Ascending aorta (tissue), 2 donors: ENCODE data around the gene CCND1. TPM values are rescaled to one million over a fixed set of nuclear protein-coding genes. Genes with fewer than 3 reads are reported as not detected.

ENCODE experiments used
- DNase-seq, 2 donors: peaks; one replicate each; pipeline ENCODE4 v3.0.0-alpha.2; 2019; ENCODE audit warnings: low spot score in 2 of 2
- H3K27ac ChIP-seq, 2 donors: fragments of 200-600 bp; sonication (generic); one replicate each; pipeline ENCODE4 v1.5.1; 2016 to 2017; ENCODE audit warnings: mild to moderate bottlenecking in 1 of 2
- H3K27me3 ChIP-seq: fragments of 200-600 bp; sonication (generic); one replicate; pipeline ENCODE4 v1.5.1; 2017
- H3K36me3 ChIP-seq, 2 donors: fragments of 200-600 bp; sonication (generic); one replicate each; pipeline ENCODE4 v1.5.1; 2016
- H3K4me1 ChIP-seq, 2 donors: fragments of 200-600 bp; sonication (generic); one replicate each; pipeline ENCODE4 v1.5.1; 2016 to 2017; ENCODE audit warnings: mild to moderate bottlenecking in 1 of 2
- H3K4me3 ChIP-seq, 2 donors: fragments of 200-600 bp; sonication (generic); one replicate each; pipeline ENCODE4 v1.5.1; 2016 to 2017; ENCODE audit warnings: mild to moderate bottlenecking in 1 of 2
- H3K9me3 ChIP-seq, 2 donors: fragments of 200-600 bp; sonication (generic); one replicate each; pipeline ENCODE4 v1.5.1; 2016
- intact Hi-C: fragments of 100-400 bp; cut with DNase I; formaldehyde crosslinking; loops from one replicate; pipeline ENCODE4 v1.15.1; 2023
- total RNA-seq: library from RNA; depleted of rRNA; stranded (reverse); fragments of >200 nt; gene quantifications from one replicate; pipeline ENCODE4 v1.1.0, GENCODE V29; 2016
- TF ChIP-seq, protein P1 (sequence below), 3 experiments: fragments of 200-600 bp in 2 of 3; fragments of 450-650 bp in 1 of 3; sonication (generic) in 2 of 3; IDR thresholded peaks; one replicate each; pipeline ENCODE4 v1.5.1; 2016 to 2019; ENCODE audit warnings: antibody characterized with exemption in 3 of 3, mild to moderate bottlenecking in 1 of 3, moderate library complexity in 1 of 3

The CCND1 gene
- total RNA-seq, 1 donor from 2014 or later, result 90.6 TPM

- no peak overlapping the region for H3K4me3 ChIP-seq
- no peaks in the 10 kb centered on the region for H3K9me3 ChIP-seq
- H3K27ac ChIP-seq, result no peak overlapping the region
- intact Hi-C loops, result no loop called here
- H3K4me1 ChIP-seq, result no peaks in the 10 kb centered on the region
- peaks cover 12 to 26% of the 10 kb centered on the region in 2 donors for H3K36me3 ChIP-seq
- H3K27me3 ChIP-seq, result no peaks in the 10 kb centered on the region
- no peak for DNase-seq
- TF ChIP-seq, protein P1, sequence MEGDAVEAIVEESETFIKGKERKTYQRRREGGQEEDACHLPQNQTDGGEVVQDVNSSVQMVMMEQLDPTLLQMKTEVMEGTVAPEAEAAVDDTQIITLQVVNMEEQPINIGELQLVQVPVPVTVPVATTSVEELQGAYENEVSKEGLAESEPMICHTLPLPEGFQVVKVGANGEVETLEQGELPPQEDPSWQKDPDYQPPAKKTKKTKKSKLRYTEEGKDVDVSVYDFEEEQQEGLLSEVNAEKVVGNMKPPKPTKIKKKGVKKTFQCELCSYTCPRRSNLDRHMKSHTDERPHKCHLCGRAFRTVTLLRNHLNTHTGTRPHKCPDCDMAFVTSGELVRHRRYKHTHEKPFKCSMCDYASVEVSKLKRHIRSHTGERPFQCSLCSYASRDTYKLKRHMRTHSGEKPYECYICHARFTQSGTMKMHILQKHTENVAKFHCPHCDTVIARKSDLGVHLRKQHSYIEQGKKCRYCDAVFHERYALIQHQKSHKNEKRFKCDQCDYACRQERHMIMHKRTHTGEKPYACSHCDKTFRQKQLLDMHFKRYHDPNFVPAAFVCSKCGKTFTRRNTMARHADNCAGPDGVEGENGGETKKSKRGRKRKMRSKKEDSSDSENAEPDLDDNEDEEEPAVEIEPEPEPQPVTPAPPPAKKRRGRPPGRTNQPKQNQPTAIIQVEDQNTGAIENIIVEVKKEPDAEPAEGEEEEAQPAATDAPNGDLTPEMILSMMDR (IDR thresholded peaks at IDR 0.05), result no peak
These were observed 15.8 kb downstream of the CCND1 start for GRCh38 chr11:69656536-69657455.

DNA sequence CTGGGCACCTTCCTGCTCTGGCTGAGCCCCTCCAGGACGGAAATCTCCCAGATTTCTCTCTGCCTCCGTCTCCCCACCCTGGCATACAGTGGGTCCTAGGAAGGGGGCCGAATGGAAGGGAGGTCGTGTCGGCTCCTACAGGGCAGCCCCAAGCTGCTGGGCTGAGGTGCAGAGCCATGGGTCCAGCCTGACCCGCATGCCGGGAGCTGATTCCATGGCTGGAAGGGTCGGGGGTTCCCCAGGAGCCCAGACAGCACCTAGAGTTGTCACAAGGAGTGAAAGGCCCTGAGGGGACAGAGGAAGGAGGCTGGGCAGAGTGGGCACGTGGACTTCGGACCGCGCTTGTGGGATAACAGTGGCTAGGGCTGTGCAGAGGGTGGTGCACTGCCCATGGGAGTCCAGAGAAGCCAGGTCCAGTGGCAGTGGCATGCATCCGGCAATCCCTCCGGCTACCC is 16.5 kb downstream of the CCND1 start:
- Histone ChIP-seq H3K27ac (no peak overlapping the region), H3K4me1 (no peaks in the 10 kb centered on the region), H3K27me3 (no peaks in the 10 kb centered on the region), H3K4me3 (no peak overlapping the region), H3K36me3 (peaks cover 9 to 19% of the 10 kb centered on the region in 2 donors), H3K9me3 (no peaks in the 10 kb centered on the region)
- intact Hi-C loops, result no loop called here
- TF ChIP-seq, protein P1 (IDR thresholded peaks at IDR 0.05), result no peak
- DNase-seq, result no peak

DNA sequence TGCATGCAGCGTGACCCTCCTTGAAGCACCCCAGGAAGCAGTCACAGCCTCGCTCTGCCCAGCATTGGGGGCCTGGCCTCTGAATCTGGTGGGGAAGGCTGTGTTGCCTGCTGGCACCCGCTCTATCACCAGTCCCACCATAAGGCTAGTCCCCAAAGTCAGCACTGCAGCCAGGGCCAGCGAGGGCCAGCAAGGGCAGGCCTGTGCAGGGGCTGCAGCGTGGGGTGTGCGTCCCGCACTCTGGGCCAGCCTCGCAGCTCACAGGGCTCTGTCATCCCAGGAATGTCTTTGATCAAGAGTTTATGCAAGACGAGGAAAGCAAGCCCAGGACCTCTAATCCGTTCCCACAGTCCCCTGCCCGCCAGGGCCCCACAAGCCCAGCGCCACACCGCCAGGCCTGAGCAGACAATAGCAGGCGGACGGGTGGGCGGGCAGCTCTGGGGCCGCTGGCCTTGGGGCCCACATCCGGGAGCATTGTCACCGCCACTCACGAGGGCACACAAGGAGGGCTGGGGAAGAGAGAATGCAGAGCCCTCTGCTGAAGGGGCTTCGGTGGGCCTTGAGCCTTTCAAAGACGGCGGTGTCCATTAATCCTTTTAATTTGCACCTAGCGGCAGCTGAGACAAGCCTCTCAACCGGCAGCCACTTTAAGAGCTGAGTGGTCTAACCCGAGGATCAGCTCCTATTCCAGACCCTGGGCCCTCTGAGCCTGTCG is 17.1 kb downstream of the CCND1 start:
- Histone ChIP-seq H3K9me3 (no peaks in the 10 kb centered on the region), H3K4me3 (no peak overlapping the region), H3K36me3 (peaks cover 4 to 15% of the 10 kb centered on the region in 2 donors), H3K4me1 (no peaks in the 10 kb centered on the region), H3K27me3 (no peaks in the 10 kb centered on the region), H3K27ac (no peak overlapping the region)
- TF ChIP-seq, protein P1 (IDR thresholded peaks at IDR 0.05), result no peak
- DNase-seq, result no peak
- intact Hi-C loops, result no loop called here

GRCh38 chr11:69658626-69659450 is 17.9 kb downstream of the CCND1 start:
- H3K9me3 ChIP-seq, result no peaks in the 10 kb centered on the region
- peaks cover 3 to 10% of the 10 kb centered on the region in 2 donors for H3K36me3 ChIP-seq
- no peak for DNase-seq
- H3K27ac ChIP-seq, result no peak overlapping the region
- H3K4me3 ChIP-seq, result no peak overlapping the region
- H3K27me3 ChIP-seq, result no peaks in the 10 kb centered on the region
- intact Hi-C loops, result no loop called here
- no peaks in the 10 kb centered on the region for H3K4me1 ChIP-seq
- TF ChIP-seq, protein P1 (IDR thresholded peaks at IDR 0.05), result no peak

DNA sequence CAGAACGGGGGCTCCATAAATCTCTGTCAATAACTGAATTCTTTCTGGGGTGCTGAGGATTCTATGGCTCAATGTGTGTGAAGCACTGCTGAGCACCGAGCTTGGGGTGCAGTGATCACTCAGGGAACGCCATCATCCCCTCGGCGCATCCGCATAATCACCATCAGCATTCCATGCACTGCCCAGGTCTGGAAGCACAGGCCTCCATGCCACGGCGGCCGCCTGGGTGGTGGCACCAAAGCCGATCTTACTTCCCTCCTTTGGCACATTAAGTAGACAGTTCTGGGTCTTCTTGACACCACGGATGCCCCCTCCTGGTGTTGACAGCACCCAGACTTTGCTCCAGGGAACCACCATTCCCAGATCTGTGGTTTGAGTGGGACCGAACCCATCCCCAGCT is 18.6 kb downstream of the CCND1 start:
- Histone ChIP-seq H3K9me3 (no peaks in the 10 kb centered on the region), H3K27ac (no peak overlapping the region), H3K36me3 (peaks cover 7 to 10% of the 10 kb centered on the region in 2 donors), H3K4me1 (no peaks in the 10 kb centered on the region), H3K4me3 (no peak overlapping the region), H3K27me3 (no peaks in the 10 kb centered on the region)
- no peak for DNase-seq
- TF ChIP-seq, protein P1 (IDR thresholded peaks at IDR 0.05), result no peak
- intact Hi-C loops, result no loop called here
